Measurements from ENCODE around the gene TFIP11.
A peak's percentile ranks its signal among the peaks of the same experiment; 100 is the strongest.

Gene TFIP11

DNA sequence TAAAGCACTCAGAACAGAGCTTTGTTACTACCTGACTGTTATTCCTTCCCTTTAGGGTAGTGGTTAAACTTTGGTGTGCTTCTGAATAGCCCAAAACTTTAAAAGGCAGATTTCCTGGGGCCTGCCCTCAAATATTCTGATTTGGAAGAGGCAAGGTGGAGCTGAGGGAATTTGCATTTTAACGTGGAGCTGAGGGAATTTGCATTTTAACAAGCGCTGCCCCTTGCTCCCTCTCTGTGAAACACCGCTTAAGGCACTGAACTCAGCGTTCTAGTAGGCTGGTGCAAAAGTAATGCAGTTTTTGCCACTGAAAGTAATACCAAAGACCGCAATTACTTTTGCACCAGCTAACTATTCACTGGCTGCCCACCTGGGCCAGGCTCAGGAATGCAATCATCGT lies 42.7 kb upstream of the TFIP11 start:
- Histone ChIP-seq H3K27ac (ENCODE audit: insufficient read depth in 1 of 2, low read depth in 1 of 2, low read length in 2 of 2, poor library complexity in 1 of 2, severe bottlenecking in 2 of 2) (no peak overlapping the region), H3K9me3 (ENCODE audit: control extremely low read depth in 1 of 5, control insufficient read depth in 4 of 5, insufficient read depth in 2 of 5, low read depth in 1 of 5, low read length in 4 of 5) (no peaks in the 10 kb centered on the region), H3K27me3 (replicated peaks in 2 of 5; ENCODE audit: control insufficient read depth in 4 of 5, insufficient read depth in 5 of 5, low read length in 4 of 5) (no peaks in the 10 kb centered on the region), H3K36me3 (ENCODE audit: control insufficient read depth in 4 of 4, insufficient read depth in 4 of 4, low read length in 3 of 4) (peaks cover 3 to 6% (median 4%) of the 10 kb centered on the region in 4 experiments), H3K4me1 (ENCODE audit: control extremely low read depth in 1 of 4, control insufficient read depth in 4 of 4, insufficient read depth in 4 of 4, low read length in 3 of 4) (peaks cover 0 to 22% (median 17%) of the 10 kb centered on the region in 4 experiments), H3K4me3 (ENCODE audit: control insufficient read depth in 1 of 7, extremely low read depth in 1 of 7, insufficient read depth in 4 of 7, low read depth in 2 of 7, low read length in 6 of 7) (no peak overlapping the region)
- ChIA-PET POLR2A (no interaction called here), CTCF (interaction anchor here (0.6 to 1.6 kb wide), 3 partner anchors 10 to 64 kb away, joined by 3 to 5 read pairs (median 3); no protein-coding TSS in a partner anchor)
- 99% methylated on average over 6 of the region's 6 CpGs for WGBS (ENCODE audit: insufficient coverage)
- DNase-seq = no peak

- H3K4me1 ChIP-seq (ENCODE audit: control extremely low read depth in 1 of 4, control insufficient read depth in 4 of 4, insufficient read depth in 4 of 4, low read length in 3 of 4) = peaks cover 0 to 22% (median 15%) of the 10 kb centered on the region in 4 experiments
- H3K36me3 ChIP-seq (ENCODE audit: control insufficient read depth in 4 of 4, insufficient read depth in 4 of 4, low read length in 3 of 4) = peaks cover 3 to 6% (median 4%) of the 10 kb centered on the region in 4 experiments
- ChIA-PET CTCF (interaction anchor here (1.0 kb wide), 1 partner anchor 8 kb away, joined by 3 read pairs; no protein-coding TSS in a partner anchor), POLR2A (interaction anchor here (1.0 kb wide), 1 partner anchor 16 kb away, joined by 3 read pairs; no protein-coding TSS in a partner anchor)
- no peaks in the 10 kb centered on the region for H3K27me3 ChIP-seq (replicated peaks in 2 of 5; ENCODE audit: control insufficient read depth in 4 of 5, insufficient read depth in 5 of 5, low read length in 4 of 5)
- 43% methylated on average over 3 of the region's 7 CpGs for WGBS (ENCODE audit: insufficient coverage)
- H3K4me3 ChIP-seq (ENCODE audit: control insufficient read depth in 1 of 7, extremely low read depth in 1 of 7, insufficient read depth in 4 of 7, low read depth in 2 of 7, low read length in 6 of 7) = peak overlapping the region in 1 of 7 experiments; percentile 39
- H3K27ac ChIP-seq (ENCODE audit: insufficient read depth in 1 of 2, low read depth in 1 of 2, low read length in 2 of 2, poor library complexity in 1 of 2, severe bottlenecking in 2 of 2) = no peak overlapping the region
- DNase-seq = peak in 2 of 3 donors; percentile 35 to 42
- no peaks in the 10 kb centered on the region for H3K9me3 ChIP-seq (ENCODE audit: control extremely low read depth in 1 of 5, control insufficient read depth in 4 of 5, insufficient read depth in 2 of 5, low read depth in 1 of 5, low read length in 4 of 5)
Measured at GRCh38 chr22:26553056-26553752, 40.9 kb upstream of the TFIP11 start.

- ChIA-PET CTCF (no interaction called here), POLR2A (interaction anchor here (0.5 kb wide), 1 partner anchor 49 kb away, joined by 4 read pairs; no protein-coding TSS in a partner anchor)
- 85% methylated on average over 8 of the region's 10 CpGs for WGBS (ENCODE audit: insufficient coverage)
Measured at GRCh38 chr22:26552466-26552865, 40.2 kb upstream of the TFIP11 start.

DNA sequence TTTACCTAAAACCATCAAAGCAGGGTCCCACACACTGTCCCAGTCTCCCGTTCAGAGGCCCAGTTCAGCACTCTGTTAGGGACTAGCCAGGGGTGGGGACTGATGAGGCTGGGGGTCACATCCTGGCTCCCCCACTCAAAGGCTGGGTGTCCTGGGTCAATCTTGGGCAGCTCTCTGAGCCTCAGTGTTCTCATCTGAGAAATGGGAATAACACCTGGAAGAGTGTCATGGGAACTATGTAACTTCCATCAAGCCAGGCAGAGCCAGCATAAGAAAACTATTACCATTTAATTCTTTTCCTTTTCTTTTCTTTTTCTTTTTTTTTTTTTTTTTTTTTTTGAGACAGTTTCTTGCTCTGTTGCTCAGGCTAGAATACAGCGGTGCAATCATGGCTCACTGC lies 39.3 kb upstream of the TFIP11 start:
- Histone ChIP-seq H3K9me3 (ENCODE audit: control extremely low read depth in 1 of 5, control insufficient read depth in 4 of 5, insufficient read depth in 2 of 5, low read depth in 1 of 5, low read length in 4 of 5) (no peaks in the 10 kb centered on the region), H3K4me1 (ENCODE audit: control extremely low read depth in 1 of 4, control insufficient read depth in 4 of 4, insufficient read depth in 4 of 4, low read length in 3 of 4) (peaks cover 0 to 31% (median 23%) of the 10 kb centered on the region in 4 experiments), H3K27ac (ENCODE audit: insufficient read depth in 1 of 2, low read depth in 1 of 2, low read length in 2 of 2, poor library complexity in 1 of 2, severe bottlenecking in 2 of 2) (no peak overlapping the region), H3K36me3 (ENCODE audit: control insufficient read depth in 4 of 4, insufficient read depth in 4 of 4, low read length in 3 of 4) (peaks cover 0 to 12% (median 6%) of the 10 kb centered on the region in 4 experiments), H3K27me3 (replicated peaks in 2 of 5; ENCODE audit: control insufficient read depth in 4 of 5, insufficient read depth in 5 of 5, low read length in 4 of 5) (no peaks in the 10 kb centered on the region), H3K4me3 (ENCODE audit: control insufficient read depth in 1 of 7, extremely low read depth in 1 of 7, insufficient read depth in 4 of 7, low read depth in 2 of 7, low read length in 6 of 7) (no peak overlapping the region)
- POLR2A ChIA-PET = no interaction called here
- CTCF ChIA-PET = interaction anchor here (1.3 kb wide), 1 partner anchor 49 kb away, joined by 3 read pairs; no protein-coding TSS in a partner anchor
- 100% methylated on average over 1 of the region's 2 CpGs for WGBS (ENCODE audit: insufficient coverage)
- DNase-seq = no peak

More at GRCh38 chr22:26552466-26552865, 40.2 kb upstream of the TFIP11 start:
- no peak for DNase-seq
- no peak overlapping the region for H3K4me3 ChIP-seq (ENCODE audit: control insufficient read depth in 1 of 7, extremely low read depth in 1 of 7, insufficient read depth in 4 of 7, low read depth in 2 of 7, low read length in 6 of 7)
- H3K9me3 ChIP-seq (ENCODE audit: control extremely low read depth in 1 of 5, control insufficient read depth in 4 of 5, insufficient read depth in 2 of 5, low read depth in 1 of 5, low read length in 4 of 5) = no peaks in the 10 kb centered on the region
- H3K4me1 ChIP-seq (ENCODE audit: control extremely low read depth in 1 of 4, control insufficient read depth in 4 of 4, insufficient read depth in 4 of 4, low read length in 3 of 4) = peaks cover 0 to 22% (median 15%) of the 10 kb centered on the region in 4 experiments
- H3K27ac ChIP-seq (ENCODE audit: insufficient read depth in 1 of 2, low read depth in 1 of 2, low read length in 2 of 2, poor library complexity in 1 of 2, severe bottlenecking in 2 of 2) = no peak overlapping the region
- no peaks in the 10 kb centered on the region for H3K27me3 ChIP-seq (replicated peaks in 2 of 5; ENCODE audit: control insufficient read depth in 4 of 5, insufficient read depth in 5 of 5, low read length in 4 of 5)
- H3K36me3 ChIP-seq (ENCODE audit: control insufficient read depth in 4 of 4, insufficient read depth in 4 of 4, low read length in 3 of 4) = peaks cover 3 to 9% (median 4%) of the 10 kb centered on the region in 4 experiments

DNA sequence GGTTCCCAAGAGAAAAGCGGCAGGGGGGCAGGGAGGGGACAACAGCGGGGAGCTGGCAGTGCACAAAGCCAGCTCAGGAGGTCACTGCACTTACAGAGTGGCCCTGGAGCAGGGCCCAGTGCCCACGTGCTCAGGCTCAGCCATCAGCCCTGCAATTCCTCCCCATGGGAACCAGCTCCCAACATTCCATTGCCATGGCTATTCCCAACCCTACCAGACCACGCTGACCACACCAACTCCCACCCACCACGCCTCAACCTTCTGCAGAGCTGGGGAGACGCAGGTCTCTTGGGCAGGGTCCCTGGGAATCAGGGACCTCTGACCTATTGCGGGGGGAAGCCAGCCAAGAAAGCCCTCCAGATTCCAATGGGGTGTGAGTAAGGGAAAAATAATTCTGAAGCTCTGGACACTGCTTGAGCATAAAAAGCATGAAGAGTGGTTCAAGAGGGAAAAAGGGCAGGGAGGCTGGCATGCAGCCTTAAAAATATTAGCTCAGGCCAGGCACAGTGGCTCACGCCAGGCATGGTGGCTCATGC lies 38.3 kb upstream of the TFIP11 start:
- CTCF ChIA-PET = interaction anchor here (1.2 to 1.7 kb wide), 4 partner anchors 10 to 48 kb away, joined by 3 to 4 read pairs (median 4); no protein-coding TSS in a partner anchor
- Histone ChIP-seq H3K27me3 (replicated peaks in 2 of 5; ENCODE audit: control insufficient read depth in 4 of 5, insufficient read depth in 5 of 5, low read length in 4 of 5) (no peaks in the 10 kb centered on the region), H3K4me3 (ENCODE audit: control insufficient read depth in 1 of 7, extremely low read depth in 1 of 7, insufficient read depth in 4 of 7, low read depth in 2 of 7, low read length in 6 of 7) (no peak overlapping the region), H3K27ac (ENCODE audit: insufficient read depth in 1 of 2, low read depth in 1 of 2, low read length in 2 of 2, poor library complexity in 1 of 2, severe bottlenecking in 2 of 2) (no peak overlapping the region), H3K9me3 (ENCODE audit: control extremely low read depth in 1 of 5, control insufficient read depth in 4 of 5, insufficient read depth in 2 of 5, low read depth in 1 of 5, low read length in 4 of 5) (no peaks in the 10 kb centered on the region), H3K36me3 (ENCODE audit: control insufficient read depth in 4 of 4, insufficient read depth in 4 of 4, low read length in 3 of 4) (peaks cover 0 to 12% (median 6%) of the 10 kb centered on the region in 4 experiments), H3K4me1 (ENCODE audit: control extremely low read depth in 1 of 4, control insufficient read depth in 4 of 4, insufficient read depth in 4 of 4, low read length in 3 of 4) (peaks cover 0 to 34% (median 25%) of the 10 kb centered on the region in 4 experiments)
- 89% methylated on average over 5 of the region's 8 CpGs for WGBS (ENCODE audit: insufficient coverage)
- DNase-seq = no peak
- POLR2A ChIA-PET = no interaction called here

GRCh38 chr22:26549902-26550497 lies 37.7 kb upstream of the TFIP11 start:
- Histone ChIP-seq H3K4me3 (ENCODE audit: control insufficient read depth in 1 of 7, extremely low read depth in 1 of 7, insufficient read depth in 4 of 7, low read depth in 2 of 7, low read length in 6 of 7) (no peak overlapping the region), H3K9me3 (ENCODE audit: control extremely low read depth in 1 of 5, control insufficient read depth in 4 of 5, insufficient read depth in 2 of 5, low read depth in 1 of 5, low read length in 4 of 5) (no peaks in the 10 kb centered on the region), H3K36me3 (ENCODE audit: control insufficient read depth in 4 of 4, insufficient read depth in 4 of 4, low read length in 3 of 4) (peaks cover 0 to 10% (median 4%) of the 10 kb centered on the region in 4 experiments), H3K27ac (ENCODE audit: insufficient read depth in 1 of 2, low read depth in 1 of 2, low read length in 2 of 2, poor library complexity in 1 of 2, severe bottlenecking in 2 of 2) (no peak overlapping the region), H3K4me1 (ENCODE audit: control extremely low read depth in 1 of 4, control insufficient read depth in 4 of 4, insufficient read depth in 4 of 4, low read length in 3 of 4) (peaks cover 0 to 34% (median 25%) of the 10 kb centered on the region in 4 experiments), H3K27me3 (replicated peaks in 2 of 5; ENCODE audit: control insufficient read depth in 4 of 5, insufficient read depth in 5 of 5, low read length in 4 of 5) (no peaks in the 10 kb centered on the region)
- ChIA-PET CTCF (interaction anchor here (1.2 to 1.7 kb wide), 3 partner anchors 10 to 24 kb away, joined by 3 to 4 read pairs (median 4); no protein-coding TSS in a partner anchor), POLR2A (interaction anchor here (0.6 kb wide), 1 partner anchor 160 kb away, joined by 3 read pairs; no protein-coding TSS in a partner anchor)
- 100% methylated on average over 1 of the region's 4 CpGs for WGBS (ENCODE audit: insufficient coverage)
- DNase-seq = no peak

Data from common myeloid progenitor, CD34-positive (primary cell).